GM12875 (cell line): ENCODE measurements around the gene PEG3.
"Not testable (repeated sequence)": the region's sequence is repeated elsewhere in the genome, so short reads cannot be mapped to it uniquely, and the experiment has no call there.

ENCODE experiments used
- H3K4me3 ChIP-seq: one replicate; pipeline ENCODE4 v1.5.1; 2011; ENCODE audit warnings: low read depth, low read length, control low read depth
- TF ChIP-seq, protein P1 (sequence below): IDR thresholded peaks from 2 replicates; pipeline ENCODE4 v1.5.1; 2011; ENCODE audit warnings: low read depth, mild to moderate bottlenecking, control low read depth, inconsistent platforms, low read length, moderate library complexity, borderline replicate concordance; ENCODE audit not compliant: insufficient read depth

The PEG3 gene

DNA sequence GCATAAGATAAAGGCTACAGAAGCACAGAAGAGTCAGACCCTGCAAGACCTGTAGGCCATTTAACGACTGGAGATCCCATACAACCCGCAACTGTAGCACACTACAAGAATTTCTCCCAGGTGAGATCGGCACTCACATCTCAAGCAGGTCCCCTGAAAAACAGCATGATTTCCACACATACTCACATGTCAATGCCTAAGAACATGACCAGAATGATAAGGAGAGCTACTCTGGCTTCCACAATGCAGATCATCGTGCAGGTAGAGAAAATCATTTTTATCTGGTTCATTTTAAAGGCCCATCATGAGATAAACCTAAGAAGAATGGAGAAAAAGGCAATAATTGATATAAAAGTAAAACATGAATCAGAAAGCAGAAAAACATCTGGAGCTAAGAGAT, 17.5 kb upstream of the PEG3 start:
- no peak overlapping the region for H3K4me3 ChIP-seq
- TF ChIP-seq, protein P1, sequence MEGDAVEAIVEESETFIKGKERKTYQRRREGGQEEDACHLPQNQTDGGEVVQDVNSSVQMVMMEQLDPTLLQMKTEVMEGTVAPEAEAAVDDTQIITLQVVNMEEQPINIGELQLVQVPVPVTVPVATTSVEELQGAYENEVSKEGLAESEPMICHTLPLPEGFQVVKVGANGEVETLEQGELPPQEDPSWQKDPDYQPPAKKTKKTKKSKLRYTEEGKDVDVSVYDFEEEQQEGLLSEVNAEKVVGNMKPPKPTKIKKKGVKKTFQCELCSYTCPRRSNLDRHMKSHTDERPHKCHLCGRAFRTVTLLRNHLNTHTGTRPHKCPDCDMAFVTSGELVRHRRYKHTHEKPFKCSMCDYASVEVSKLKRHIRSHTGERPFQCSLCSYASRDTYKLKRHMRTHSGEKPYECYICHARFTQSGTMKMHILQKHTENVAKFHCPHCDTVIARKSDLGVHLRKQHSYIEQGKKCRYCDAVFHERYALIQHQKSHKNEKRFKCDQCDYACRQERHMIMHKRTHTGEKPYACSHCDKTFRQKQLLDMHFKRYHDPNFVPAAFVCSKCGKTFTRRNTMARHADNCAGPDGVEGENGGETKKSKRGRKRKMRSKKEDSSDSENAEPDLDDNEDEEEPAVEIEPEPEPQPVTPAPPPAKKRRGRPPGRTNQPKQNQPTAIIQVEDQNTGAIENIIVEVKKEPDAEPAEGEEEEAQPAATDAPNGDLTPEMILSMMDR = no peak

DNA sequence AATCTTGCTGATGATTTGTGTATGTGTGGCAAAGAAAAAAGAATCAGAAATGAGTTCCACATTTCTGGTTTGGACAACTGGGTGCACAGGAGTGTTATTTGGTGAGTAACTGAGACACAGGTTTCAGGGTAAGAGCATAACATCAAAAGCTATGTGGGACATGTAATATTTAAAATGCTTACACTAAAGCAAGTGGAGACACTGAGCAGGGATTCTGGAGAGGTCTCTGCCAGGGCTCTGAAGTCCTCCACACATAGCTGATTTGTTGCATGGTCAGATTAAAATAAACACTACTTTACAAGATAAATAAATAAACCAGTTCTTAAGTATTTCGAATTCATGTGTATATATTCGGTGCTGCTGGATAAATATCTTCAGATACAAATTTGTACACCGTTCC, 16.3 kb upstream of the PEG3 start:
- no peak overlapping the region for H3K4me3 ChIP-seq
- TF ChIP-seq, protein P1 = no peak

DNA sequence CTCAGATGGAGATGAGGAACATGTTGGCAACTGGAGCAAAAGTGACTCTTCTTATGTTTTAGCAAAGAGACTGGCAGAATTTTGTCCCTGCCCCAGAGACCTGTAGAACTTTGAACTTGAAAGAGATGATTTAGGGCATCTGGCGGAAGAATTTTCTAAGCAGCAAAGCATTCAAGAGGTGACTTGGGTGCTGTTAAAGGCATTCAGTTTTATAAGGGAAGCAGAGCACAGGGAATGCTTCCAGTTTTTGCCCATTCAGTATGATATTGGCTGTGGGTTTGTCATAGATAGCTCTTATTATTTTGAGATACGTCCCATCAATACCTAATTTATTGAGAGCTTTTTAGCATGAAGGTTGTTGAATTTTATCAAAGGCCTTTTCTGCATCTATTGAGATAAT, 11.8 kb upstream of the PEG3 start:
- not testable (repeated sequence) for H3K4me3 ChIP-seq

DNA sequence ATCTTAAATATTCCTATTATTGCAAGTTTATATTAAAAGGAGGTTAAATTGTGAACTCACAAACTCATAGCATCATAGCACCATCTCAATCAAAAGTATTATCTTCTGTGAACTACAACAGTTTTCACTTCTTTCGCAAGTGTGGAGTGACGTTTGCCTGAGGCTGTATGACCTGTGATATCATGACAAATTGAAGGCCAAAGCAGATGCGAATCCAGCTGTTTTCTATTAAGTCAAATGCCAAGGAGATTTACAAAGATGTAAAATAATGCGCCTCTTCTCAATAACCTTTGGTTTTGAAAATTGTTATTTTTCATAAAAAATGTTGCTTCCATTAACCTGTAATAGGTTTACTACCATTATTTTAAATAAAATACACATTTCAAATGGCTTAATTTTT, 7.6 kb upstream of the PEG3 start:
- TF ChIP-seq, protein P1 = no peak

DNA sequence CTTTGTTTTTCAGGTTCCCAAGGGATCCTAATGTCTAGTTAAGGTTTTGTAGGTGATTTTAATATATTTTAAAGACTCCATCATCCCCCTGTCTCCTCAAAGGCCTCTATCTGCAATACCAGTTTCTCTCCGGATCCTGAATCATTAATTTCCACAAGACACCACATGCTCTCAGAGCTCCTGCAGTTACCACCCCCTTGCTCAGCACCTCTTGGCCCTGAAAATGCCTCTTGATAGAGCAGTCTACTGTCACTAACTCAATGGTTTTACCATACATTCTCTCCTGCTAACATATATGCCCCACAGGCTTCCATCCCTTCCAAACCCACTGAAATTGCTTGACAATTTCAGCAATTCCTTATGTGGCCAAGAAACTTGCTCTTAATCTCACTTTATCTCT, 1.9 kb upstream of the PEG3 start:
- TF ChIP-seq, protein P1 = no peak
- no peak overlapping the region for H3K4me3 ChIP-seq

More for the DNA sequence above, 7.6 kb upstream of the PEG3 start:
- H3K4me3 ChIP-seq = no peak overlapping the region

DNA sequence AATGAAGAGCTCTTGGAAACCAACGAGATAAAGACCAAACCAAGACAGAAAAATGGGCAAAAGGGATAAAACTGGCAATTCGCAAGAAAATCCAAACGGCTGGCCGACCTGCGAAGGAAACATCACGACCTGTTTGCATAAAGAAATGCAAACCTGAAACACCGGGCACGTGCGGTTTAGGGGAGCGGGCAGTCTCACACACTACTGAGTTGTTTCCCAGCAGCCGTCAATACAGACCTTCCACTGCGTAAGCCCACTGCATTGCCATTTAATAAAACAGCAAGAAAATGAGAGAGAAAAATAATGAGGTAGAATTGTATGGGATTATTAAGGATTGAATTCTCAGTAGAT, 642 bp upstream of the PEG3 start:
- TF ChIP-seq, protein P1 = no peak
- H3K4me3 ChIP-seq = no peak overlapping the region

DNA sequence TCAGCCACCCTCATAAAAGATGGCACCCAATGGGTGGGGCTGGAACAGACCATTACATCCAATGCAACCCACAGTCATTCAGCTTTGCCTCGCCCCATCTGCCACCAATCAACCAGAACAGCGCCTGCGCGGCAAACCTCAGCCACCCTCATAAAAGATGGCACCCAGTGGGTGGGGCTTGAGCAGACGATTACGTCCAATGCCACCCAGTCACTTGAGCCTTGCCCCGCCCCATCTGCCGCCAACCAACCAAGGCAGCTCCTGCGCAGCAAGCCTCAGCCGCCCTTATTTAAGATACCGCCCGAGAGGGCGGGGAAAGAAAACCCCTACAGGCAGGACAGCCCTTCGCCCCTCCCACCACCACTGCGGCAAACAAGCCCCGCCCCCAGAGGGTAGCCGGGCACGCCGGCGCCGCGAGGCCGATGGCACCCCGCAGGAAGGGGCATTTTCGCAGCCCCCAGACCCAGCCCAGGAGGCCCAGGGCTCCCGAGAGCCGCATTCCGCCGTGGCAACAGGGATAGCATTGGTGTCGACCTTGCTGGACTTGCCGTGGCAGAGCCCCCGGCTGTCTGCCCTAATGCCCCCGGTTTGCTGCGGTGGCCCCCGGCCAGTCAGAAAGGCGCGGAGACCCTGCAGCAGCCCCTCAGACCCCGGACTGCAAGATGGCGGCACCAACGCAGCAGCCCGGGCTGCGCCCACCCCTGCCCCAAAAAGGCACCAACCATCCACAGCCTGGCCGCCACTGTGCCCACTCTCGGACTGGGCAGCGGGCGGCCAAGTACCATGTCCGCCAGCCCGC, 675 bp downstream of the PEG3 start:
- TF ChIP-seq, protein P1 = no peak
- H3K4me3 ChIP-seq = no peak overlapping the region
